ENCODE measurements around the gene NKIRAS1.

The NKIRAS1 gene

GRCh38 chr3:23913873-23914743 is 2.7 kb downstream of the NKIRAS1 start:
- peaks cover 19 to 38% of the 10 kb centered on the region in 2 experiments; a peak in 2 of 3 replicates for H3K36me3 ChIP-seq (ENCODE audit: control insufficient read depth in 2 of 2, insufficient read depth in 1 of 2, low read length in 2 of 2)
- no peak overlapping the region for H3K4me3 ChIP-seq (ENCODE audit: low read depth, low read length)
- ChIA-PET POLR2A (no interaction called here), CTCF (no interaction called here)
- H3K9me3 ChIP-seq (ENCODE audit: control insufficient read depth, insufficient read depth, low read depth, low read length): no peaks in the 10 kb centered on the region
- peaks cover 7% of the 10 kb centered on the region for H3K4me1 ChIP-seq (ENCODE audit: control insufficient read depth, insufficient read depth, low read length)
- H3K27ac ChIP-seq (ENCODE audit: extremely low read depth, low read depth, low read length): no peak overlapping the region
- TF ChIP-seq SCRT2 (tag by site-specific recombination; IDR thresholded peaks at IDR 0.05) (peak; percentile 94), ZSCAN5A (tag by site-specific recombination; IDR thresholded peaks at IDR 0.05) (no peak), YY2 (tag by site-specific recombination; IDR thresholded peaks at IDR 0.05) (no peak), ATF2 (tag by site-specific recombination; IDR thresholded peaks at IDR 0.05; ENCODE audit: low read depth) (no peak), SP2 (tag by site-specific recombination; IDR thresholded peaks at IDR 0.05) (no peak), ZNF423 (tag by site-specific recombination; IDR thresholded peaks at IDR 0.05) (no peak), ZNF621 (tag by site-specific recombination; IDR thresholded peaks at IDR 0.05) (no peak), ZNF768 (tag by site-specific recombination; IDR thresholded peaks at IDR 0.05) (no peak), EGR2 (tag by site-specific recombination; IDR thresholded peaks at IDR 0.05; ENCODE audit: low read depth) (no peak), PRDM10 (tag by site-specific recombination; IDR thresholded peaks at IDR 0.05) (peak; percentile 40), ZNF792 (tag by site-specific recombination; IDR thresholded peaks at IDR 0.05) (no peak), ZNF341 (tag by site-specific recombination; IDR thresholded peaks at IDR 0.05; ENCODE audit: low read depth) (no peak), ZNF664 (tag by site-specific recombination; IDR thresholded peaks at IDR 0.05) (peak; percentile 72), TSHZ1 (tag by site-specific recombination; IDR thresholded peaks at IDR 0.05; ENCODE audit: borderline replicate concordance) (no peak), ZSCAN23 (tag by site-specific recombination; IDR thresholded peaks at IDR 0.05) (no peak), ZNF311 (tag by site-specific recombination; IDR thresholded peaks at IDR 0.05; ENCODE audit: borderline replicate concordance) (no peak), KLF17 (tag by site-specific recombination; IDR thresholded peaks at IDR 0.05) (no peak), ZNF585B (tag by site-specific recombination; IDR thresholded peaks at IDR 0.05) (no peak), PRDM6 (tag by site-specific recombination; IDR thresholded peaks at IDR 0.05) (peak; percentile 87), ZNF391 (tag by site-specific recombination; IDR thresholded peaks at IDR 0.05; ENCODE audit: borderline replicate concordance, low read depth) (no peak), ZSCAN18 (tag by site-specific recombination; IDR thresholded peaks at IDR 0.05) (no peak), ZNF174 (tag by site-specific recombination; IDR thresholded peaks at IDR 0.05) (no peak)
